H1 (cell line): ENCODE data around the gene HMGXB3. TPM values are rescaled to one million over a fixed set of nuclear protein-coding genes. Genes with fewer than 3 reads are reported as not detected.

Experiments
- CBX5 ChIP-seq: fragments of 300-800, 300-1000 bp; sonication (generic); IDR thresholded peaks from 2 replicates; pipeline ENCODE4 v1.7.1; 2016; ENCODE audit warnings: antibody characterized with exemption, low read length, low read depth
- KDM4A ChIP-seq: IDR thresholded peaks from one replicate; pipeline ENCODE4 v1.7.1; 2012; ENCODE audit warnings: low read depth, mild to moderate bottlenecking, moderate library complexity, low read length, inconsistent platforms; ENCODE audit not compliant: severe bottlenecking
- MAFK ChIP-seq: IDR thresholded peaks from 2 replicates; pipeline ENCODE4 v1.6.1; 2012; ENCODE audit warnings: low read depth, mild to moderate bottlenecking, improper control_type of control experiment, low read length
- NRF1 ChIP-seq: IDR thresholded peaks from 2 replicates; pipeline ENCODE4 v1.6.1; 2011; ENCODE audit warnings: mild to moderate bottlenecking, low read depth, low read length, improper control_type of control experiment
- SIRT6 ChIP-seq: IDR thresholded peaks from one replicate; pipeline ENCODE4 v1.7.1; 2012; ENCODE audit warnings: low read length, inconsistent platforms
- polyA plus RNA-seq, 7 experiments: library from polyadenylated mRNA; depleted of rRNA in 3 of 7; stranded (reverse) in 5 of 7; unstranded in 2 of 7; fragments of >200 nt in 5 of 7; fragments of 200-250 nt in 2 of 7; gene quantifications; 1 replicate in 5 of 7; 2 replicates in 1 of 7; 4 replicates in 1 of 7; pipeline versions ENCODE4 v1.2.1 to v1.2.3, GENCODE V29; 2011 to 2013; ENCODE audit warnings: missing spikeins in 2 of 7, mixed read lengths in 2 of 7
- total RNA-seq: library from RNA; stranded (reverse); fragmentation: NEBNext Ultra II Directional; extraction: Animal tissue kit (Norgen Biotek cat#: 25700); gene quantifications from 2 replicates; pipeline ENCODE4 v1.2.1, GENCODE V29; 2021
- TF ChIP-seq, protein P1 (sequence below): fragments of 300-600 bp; sonication (generic); IDR thresholded peaks from 2 replicates; pipeline ENCODE4 v1.7.1; 2012; ENCODE audit warnings: low read length, moderate library complexity, mild to moderate bottlenecking, inconsistent platforms; ENCODE audit not compliant: insufficient replicate concordance

Gene HMGXB3
- total and polyA plus RNA-seq, 2 of the 8 experiments (the other 6 are each of a cell fraction or from before 2014, with no cell fraction given): 26.8 to 28.0 TPM

DNA sequence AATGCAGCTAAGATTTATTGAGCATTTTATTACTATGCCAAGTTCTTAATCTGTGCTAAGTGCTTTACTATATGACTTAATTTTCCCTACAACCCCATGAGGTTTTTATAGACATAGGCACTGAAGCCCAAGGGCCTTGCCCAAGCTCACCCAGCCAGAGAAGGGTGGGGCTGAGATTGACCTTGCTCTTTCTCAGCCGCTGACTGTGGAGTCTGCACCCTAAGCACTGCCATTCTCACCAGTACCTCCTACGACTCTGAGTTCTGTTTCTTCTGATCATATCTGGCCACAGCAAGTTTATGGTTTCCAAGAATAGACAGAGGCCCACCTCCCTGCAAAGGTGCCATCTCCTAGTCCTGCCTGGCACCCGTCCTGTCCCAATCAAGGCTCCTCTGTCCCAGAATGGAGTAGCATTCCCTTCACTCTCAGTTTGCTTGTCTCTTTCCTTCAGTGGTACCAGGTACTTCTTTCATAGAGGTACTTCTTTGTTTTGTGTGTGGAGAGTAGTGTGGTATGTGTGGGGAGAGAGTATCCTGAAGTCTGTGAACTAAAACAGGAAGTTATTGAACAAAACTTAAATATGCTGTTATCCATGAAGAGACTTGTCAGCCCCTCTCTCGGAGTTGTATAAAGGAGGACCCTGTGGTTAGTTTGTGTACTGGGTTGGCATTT lies 43.3 kb downstream of the HMGXB3 start (continued):
- TF ChIP-seq, protein P1, sequence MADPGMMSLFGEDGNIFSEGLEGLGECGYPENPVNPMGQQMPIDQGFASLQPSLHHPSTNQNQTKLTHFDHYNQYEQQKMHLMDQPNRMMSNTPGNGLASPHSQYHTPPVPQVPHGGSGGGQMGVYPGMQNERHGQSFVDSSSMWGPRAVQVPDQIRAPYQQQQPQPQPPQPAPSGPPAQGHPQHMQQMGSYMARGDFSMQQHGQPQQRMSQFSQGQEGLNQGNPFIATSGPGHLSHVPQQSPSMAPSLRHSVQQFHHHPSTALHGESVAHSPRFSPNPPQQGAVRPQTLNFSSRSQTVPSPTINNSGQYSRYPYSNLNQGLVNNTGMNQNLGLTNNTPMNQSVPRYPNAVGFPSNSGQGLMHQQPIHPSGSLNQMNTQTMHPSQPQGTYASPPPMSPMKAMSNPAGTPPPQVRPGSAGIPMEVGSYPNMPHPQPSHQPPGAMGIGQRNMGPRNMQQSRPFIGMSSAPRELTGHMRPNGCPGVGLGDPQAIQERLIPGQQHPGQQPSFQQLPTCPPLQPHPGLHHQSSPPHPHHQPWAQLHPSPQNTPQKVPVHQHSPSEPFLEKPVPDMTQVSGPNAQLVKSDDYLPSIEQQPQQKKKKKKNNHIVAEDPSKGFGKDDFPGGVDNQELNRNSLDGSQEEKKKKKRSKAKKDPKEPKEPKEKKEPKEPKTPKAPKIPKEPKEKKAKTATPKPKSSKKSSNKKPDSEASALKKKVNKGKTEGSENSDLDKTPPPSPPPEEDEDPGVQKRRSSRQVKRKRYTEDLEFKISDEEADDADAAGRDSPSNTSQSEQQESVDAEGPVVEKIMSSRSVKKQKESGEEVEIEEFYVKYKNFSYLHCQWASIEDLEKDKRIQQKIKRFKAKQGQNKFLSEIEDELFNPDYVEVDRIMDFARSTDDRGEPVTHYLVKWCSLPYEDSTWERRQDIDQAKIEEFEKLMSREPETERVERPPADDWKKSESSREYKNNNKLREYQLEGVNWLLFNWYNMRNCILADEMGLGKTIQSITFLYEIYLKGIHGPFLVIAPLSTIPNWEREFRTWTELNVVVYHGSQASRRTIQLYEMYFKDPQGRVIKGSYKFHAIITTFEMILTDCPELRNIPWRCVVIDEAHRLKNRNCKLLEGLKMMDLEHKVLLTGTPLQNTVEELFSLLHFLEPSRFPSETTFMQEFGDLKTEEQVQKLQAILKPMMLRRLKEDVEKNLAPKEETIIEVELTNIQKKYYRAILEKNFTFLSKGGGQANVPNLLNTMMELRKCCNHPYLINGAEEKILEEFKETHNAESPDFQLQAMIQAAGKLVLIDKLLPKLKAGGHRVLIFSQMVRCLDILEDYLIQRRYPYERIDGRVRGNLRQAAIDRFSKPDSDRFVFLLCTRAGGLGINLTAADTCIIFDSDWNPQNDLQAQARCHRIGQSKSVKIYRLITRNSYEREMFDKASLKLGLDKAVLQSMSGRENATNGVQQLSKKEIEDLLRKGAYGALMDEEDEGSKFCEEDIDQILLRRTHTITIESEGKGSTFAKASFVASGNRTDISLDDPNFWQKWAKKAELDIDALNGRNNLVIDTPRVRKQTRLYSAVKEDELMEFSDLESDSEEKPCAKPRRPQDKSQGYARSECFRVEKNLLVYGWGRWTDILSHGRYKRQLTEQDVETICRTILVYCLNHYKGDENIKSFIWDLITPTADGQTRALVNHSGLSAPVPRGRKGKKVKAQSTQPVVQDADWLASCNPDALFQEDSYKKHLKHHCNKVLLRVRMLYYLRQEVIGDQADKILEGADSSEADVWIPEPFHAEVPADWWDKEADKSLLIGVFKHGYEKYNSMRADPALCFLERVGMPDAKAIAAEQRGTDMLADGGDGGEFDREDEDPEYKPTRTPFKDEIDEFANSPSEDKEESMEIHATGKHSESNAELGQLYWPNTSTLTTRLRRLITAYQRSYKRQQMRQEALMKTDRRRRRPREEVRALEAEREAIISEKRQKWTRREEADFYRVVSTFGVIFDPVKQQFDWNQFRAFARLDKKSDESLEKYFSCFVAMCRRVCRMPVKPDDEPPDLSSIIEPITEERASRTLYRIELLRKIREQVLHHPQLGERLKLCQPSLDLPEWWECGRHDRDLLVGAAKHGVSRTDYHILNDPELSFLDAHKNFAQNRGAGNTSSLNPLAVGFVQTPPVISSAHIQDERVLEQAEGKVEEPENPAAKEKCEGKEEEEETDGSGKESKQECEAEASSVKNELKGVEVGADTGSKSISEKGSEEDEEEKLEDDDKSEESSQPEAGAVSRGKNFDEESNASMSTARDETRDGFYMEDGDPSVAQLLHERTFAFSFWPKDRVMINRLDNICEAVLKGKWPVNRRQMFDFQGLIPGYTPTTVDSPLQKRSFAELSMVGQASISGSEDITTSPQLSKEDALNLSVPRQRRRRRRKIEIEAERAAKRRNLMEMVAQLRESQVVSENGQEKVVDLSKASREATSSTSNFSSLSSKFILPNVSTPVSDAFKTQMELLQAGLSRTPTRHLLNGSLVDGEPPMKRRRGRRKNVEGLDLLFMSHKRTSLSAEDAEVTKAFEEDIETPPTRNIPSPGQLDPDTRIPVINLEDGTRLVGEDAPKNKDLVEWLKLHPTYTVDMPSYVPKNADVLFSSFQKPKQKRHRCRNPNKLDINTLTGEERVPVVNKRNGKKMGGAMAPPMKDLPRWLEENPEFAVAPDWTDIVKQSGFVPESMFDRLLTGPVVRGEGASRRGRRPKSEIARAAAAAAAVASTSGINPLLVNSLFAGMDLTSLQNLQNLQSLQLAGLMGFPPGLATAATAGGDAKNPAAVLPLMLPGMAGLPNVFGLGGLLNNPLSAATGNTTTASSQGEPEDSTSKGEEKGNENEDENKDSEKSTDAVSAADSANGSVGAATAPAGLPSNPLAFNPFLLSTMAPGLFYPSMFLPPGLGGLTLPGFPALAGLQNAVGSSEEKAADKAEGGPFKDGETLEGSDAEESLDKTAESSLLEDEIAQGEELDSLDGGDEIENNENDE: no peak
- no peak for TF ChIP-seq MAFK
- TF ChIP-seq KDM4A: no peak
- TF ChIP-seq SIRT6: no peak
- no peak for TF ChIP-seq NRF1
- TF ChIP-seq CBX5: no peak
